ENCODE measurements around the gene PLEKHG7. TPM values are rescaled to one million over a fixed set of nuclear protein-coding genes. Genes with fewer than 3 reads are reported as not detected.

PLEKHG7 gene
- total and polyA plus RNA-seq, 10 donors: 0.62 to 8.8 (median 2.0) TPM

DNA sequence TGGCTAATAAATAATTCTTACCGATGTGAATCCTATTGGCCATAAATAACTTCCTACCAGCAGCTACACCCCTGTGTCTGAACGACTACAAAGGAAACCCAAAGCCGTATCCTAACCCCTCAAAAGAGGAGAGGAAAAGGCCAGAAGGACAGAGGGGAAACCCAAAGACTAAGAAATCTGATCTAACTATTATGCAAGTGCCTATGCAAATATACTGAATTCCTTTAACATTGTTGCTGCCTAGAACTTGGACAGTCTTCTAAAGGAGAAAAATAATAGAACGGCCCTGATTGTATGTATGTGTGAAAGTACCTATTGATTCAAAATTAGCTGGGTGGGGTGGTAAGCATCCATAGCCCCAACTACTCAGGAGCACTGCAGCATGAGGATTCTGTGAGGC is 997 bp downstream of the PLEKHG7 start:
- WGBS, 5 donors: 63 to 81% (median 72%) methylated on average over 4 of the region's 4 CpGs
- Histone ChIP-seq H3K27ac (peak overlapping the region in 3 of 8 donors; percentile 63 to 71 (median 66)), H3K9me3 (no peaks in the 10 kb centered on the region), H3K36me3 (no peaks in the 10 kb centered on the region), H3K4me1 (peaks cover 0 to 8% (median 0%) of the 10 kb centered on the region in 6 donors), H3K27me3 (replicated peaks in 1 of 7) (no peaks in the 10 kb centered on the region), H3K4me3 (peak overlapping the region in 2 of 8 donors; percentile 25 to 52)
- TF ChIP-seq POLR2A (IDR thresholded peaks at IDR 0.05): no peak
- no peak for TF ChIP-seq POLR2AphosphoS5 (IDR thresholded peaks at IDR 0.05)
- TF ChIP-seq CTCF (IDR thresholded peaks at IDR 0.05 in 8 of 11, conservative IDR thresholded peaks at IDR 0.05 in 3 of 11): no peak
- no peak for DNase-seq
- intact Hi-C loops (cut with DNase I; ENCODE audit: low total_unique reads): no loop called here

DNA sequence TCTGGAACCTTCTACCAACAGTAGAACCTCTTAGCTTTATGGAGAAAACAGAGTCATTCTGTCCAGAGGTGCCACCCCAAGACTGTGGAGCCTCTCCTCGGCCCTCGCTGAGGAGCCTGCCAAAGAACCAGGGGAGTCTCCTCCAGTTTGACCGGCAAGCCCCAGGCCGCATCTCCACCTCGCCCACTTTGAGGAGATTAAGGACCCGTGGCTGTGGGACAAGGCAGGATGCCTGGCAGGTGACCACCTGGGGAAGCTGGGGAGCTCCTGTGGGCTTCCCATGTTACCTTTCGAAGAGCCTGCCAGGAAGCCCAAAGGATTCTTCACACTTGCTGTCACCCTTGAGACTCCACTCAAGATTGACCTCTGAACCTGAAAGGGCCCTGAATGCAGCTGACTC is 3.8 kb downstream of the PLEKHG7 start:
- Histone ChIP-seq H3K4me1 (peaks cover 0 to 8% (median 0%) of the 10 kb centered on the region in 6 donors), H3K36me3 (no peaks in the 10 kb centered on the region), H3K9me3 (no peaks in the 10 kb centered on the region), H3K4me3 (no peak overlapping the region), H3K27me3 (replicated peaks in 1 of 7) (no peaks in the 10 kb centered on the region), H3K27ac (no peak overlapping the region)
- WGBS, 5 donors: 90 to 97% (median 93%) methylated on average over 7 of the region's 7 CpGs
- TF ChIP-seq POLR2AphosphoS5 (IDR thresholded peaks at IDR 0.05) (no peak), CTCF (IDR thresholded peaks at IDR 0.05 in 8 of 11, conservative IDR thresholded peaks at IDR 0.05 in 3 of 11) (no peak), POLR2A (IDR thresholded peaks at IDR 0.05) (no peak)
- intact Hi-C loops (cut with DNase I; ENCODE audit: low total_unique reads): no loop called here
- DNase-seq: no peak

- intact Hi-C loops (cut with DNase I; ENCODE audit: low total_unique reads): no loop called here
Measured at GRCh38 chr12:92707926-92708325, 5.1 kb downstream of the PLEKHG7 start.

GRCh38 chr12:92715625-92716024 is 12.8 kb downstream of the PLEKHG7 start:
- Histone ChIP-seq H3K36me3 (no peaks in the 10 kb centered on the region), H3K9me3 (peaks cover 0 to 10% (median 0%) of the 10 kb centered on the region in 8 donors), H3K4me3 (no peak overlapping the region), H3K27ac (no peak overlapping the region), H3K4me1 (peaks cover 0 to 7% (median 0%) of the 10 kb centered on the region in 6 donors), H3K27me3 (replicated peaks in 1 of 7) (no peaks in the 10 kb centered on the region)
- no peak for TF ChIP-seq POLR2A (IDR thresholded peaks at IDR 0.05)
- no peak for TF ChIP-seq POLR2AphosphoS5 (IDR thresholded peaks at IDR 0.05)
- TF ChIP-seq CTCF (IDR thresholded peaks at IDR 0.05 in 8 of 11, conservative IDR thresholded peaks at IDR 0.05 in 3 of 11): no peak
- intact Hi-C loops (cut with DNase I; ENCODE audit: low total_unique reads): no loop called here
- DNase-seq: no peak
- WGBS, 5 donors: 0 to 79% (median 43%) methylated on average over 1 of the region's 1 CpG

More at GRCh38 chr12:92707926-92708325, 5.1 kb downstream of the PLEKHG7 start:
- H3K27me3 ChIP-seq (replicated peaks in 1 of 7): no peaks in the 10 kb centered on the region
- no peak for DNase-seq
- H3K27ac ChIP-seq: no peak overlapping the region
- H3K9me3 ChIP-seq: peaks cover 0 to 2% (median 0%) of the 10 kb centered on the region in 8 donors
- TF ChIP-seq POLR2A (IDR thresholded peaks at IDR 0.05) (no peak), POLR2AphosphoS5 (IDR thresholded peaks at IDR 0.05) (no peak), CTCF (IDR thresholded peaks at IDR 0.05 in 8 of 11, conservative IDR thresholded peaks at IDR 0.05 in 3 of 11) (no peak)
- H3K4me3 ChIP-seq: no peak overlapping the region
- 81 to 100% (median 88%) methylated on average over 1 of the region's 1 CpG for WGBS, 5 donors
- H3K4me1 ChIP-seq: peaks cover 0 to 2% (median 0%) of the 10 kb centered on the region in 6 donors
- H3K36me3 ChIP-seq: no peaks in the 10 kb centered on the region

All from spleen (tissue), 11 donors.